CD4-positive, alpha-beta T cell treated with Interleukin-4 for 4 hours (primary cell): ENCODE results near the gene FOXC1.

Source experiments
- DNase-seq: peaks from one replicate; pipeline ENCODE4 v3.0.0-alpha.2; 2020

The FOXC1 gene

DNA sequence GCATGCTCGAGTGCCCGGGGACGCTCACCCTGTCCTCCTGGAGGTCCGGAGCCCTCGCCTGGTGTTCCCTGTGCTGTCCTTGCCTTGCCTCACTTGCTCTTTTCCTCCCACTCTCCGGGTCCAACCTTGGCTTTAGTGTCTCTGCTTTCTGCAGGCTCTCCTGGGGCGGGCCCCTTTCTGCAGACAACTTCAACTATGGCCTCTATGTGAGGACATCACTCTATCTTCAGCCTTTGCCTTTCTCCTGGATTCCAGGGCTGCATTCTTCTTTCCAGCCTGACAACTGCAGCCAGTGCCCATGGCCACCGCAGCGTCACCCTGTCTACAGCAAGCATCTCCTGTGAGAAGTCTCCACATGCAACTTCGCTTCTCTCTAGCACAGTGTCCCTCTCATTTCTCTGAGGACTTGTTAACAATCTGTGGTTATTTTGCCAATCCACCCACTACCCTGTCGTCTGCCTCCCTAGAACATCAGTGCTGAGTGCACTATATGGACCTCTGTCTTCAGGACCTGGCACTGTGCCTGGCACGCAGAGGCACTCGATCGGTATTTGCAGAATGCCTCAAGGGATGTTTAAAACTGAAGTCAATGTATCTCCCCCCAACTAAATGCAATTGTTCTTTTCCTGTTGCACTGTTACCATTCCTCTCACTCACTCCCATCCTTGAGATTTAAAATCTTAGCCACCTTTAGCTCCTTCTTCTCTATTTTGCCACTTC, 35.9 kb downstream of the FOXC1 start:
- no peak for DNase-seq

GRCh38 chr6:1651362-1651761, 41.6 kb downstream of the FOXC1 start:
- DNase-seq, result no peak

DNA sequence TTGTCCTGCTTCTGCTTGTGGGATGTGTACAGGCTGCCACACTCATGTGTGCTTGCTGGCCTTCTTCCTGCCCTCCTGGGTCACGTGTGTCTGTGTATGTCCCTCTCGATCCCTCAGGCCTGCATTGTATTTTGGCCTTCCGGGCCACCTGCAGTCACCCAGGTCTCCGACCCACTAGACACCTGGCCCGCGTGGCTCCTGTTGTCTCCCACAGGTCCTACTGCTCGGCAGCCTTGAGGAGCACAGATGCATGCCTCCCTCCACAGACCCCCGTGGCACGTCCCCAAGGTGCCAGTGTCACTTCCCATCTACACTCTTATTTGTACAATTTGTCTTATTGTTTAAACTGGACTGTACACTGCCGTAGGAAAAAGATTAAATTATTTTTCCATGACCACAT, 43.1 kb downstream of the FOXC1 start:
- no peak for DNase-seq

GRCh38 chr6:1654054-1654453, 44.3 kb downstream of the FOXC1 start:
- no peak for DNase-seq

DNA sequence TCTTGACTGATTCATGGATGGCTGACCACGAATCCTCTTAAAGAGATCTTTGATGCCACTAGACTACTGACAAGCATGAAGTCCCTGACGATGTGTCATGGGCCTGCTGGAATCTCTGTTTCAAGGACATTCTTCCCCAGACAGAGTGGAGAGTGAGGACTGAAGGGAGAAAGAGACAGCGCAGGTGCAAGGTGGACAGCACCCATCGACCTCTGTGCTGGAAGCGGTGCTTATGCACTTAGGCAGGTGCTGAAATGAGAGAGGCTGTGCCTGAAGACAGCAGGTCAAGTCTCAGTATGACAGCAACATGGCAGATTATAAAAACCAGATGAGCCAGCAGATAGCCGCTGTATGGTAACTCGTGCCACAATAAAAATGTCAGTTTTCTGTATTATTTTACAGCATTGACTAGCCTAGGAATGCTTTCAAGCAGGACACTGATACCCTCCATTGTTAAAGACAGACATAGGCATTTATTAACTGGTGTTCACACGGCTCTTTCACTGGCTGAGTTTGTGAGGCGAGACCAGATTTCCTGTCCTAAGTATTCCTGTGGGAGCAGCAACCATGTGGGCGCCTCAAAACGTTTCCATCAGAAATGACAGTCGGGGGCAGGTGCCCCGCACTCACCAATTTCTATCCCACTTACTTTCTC, 47.5 kb downstream of the FOXC1 start:
- no peak for DNase-seq

- no peak for DNase-seq
Observed at GRCh38 chr6:1657771-1658165, 48.1 kb downstream of the FOXC1 start.

- DNase-seq, result no peak
Observed at GRCh38 chr6:1658212-1659005, 48.7 kb downstream of the FOXC1 start.

DNA sequence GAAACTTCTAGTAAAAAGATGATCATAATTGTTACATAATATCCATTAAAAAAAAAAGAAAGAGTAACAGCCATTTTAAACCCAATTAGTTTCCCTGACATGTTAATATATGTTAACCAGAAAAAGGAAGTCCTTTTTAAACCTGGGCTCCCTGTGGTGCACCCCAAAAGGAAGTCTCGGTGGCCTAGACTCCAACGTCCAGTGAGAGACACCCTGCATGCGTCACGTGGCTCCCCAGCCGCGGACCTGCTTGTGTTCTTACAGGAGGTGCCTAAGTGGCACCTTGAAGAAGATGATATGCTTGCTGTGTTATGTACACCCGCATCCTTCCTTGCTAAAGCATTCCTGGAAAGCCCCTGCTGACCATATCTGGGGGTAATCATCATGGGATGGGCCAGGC, 50.1 kb downstream of the FOXC1 start:
- no peak for DNase-seq

DNA sequence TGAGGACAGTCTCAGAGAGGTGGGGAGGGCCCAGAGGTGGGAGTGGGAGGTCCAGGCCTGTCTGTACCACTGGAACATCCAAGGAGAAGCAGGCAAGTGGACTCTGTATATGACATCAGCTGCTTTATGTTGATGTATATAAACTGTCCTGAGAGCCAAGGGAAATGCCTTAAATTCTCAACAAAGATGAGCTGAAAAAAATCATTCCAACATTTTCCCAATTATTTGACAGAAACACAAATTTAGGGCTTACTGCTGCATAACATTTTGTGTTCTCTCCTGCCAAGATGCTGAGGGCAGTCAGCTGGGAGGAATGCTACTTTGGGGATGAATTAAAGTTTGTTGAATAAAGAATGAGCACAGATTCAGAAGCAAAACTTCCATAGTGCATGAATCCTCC, 52.8 kb downstream of the FOXC1 start:
- DNase-seq, result no peak
